HG03060 (cell line): Measurements from ENCODE around the gene CYS1.
"Not testable (repeated sequence)": the region's sequence is repeated elsewhere in the genome, so short reads cannot be mapped to it uniquely, and the experiment has no call there.

ENCODE experiments used
- ATAC-seq: cut with Tn5 transposase; IDR thresholded peaks from one replicate; pipeline ENCODE4 v1.9.1; 2021; ENCODE audit warnings: low read depth, moderate number of reproducible peaks; ENCODE audit not compliant: unreplicated experiment

Gene CYS1

DNA sequence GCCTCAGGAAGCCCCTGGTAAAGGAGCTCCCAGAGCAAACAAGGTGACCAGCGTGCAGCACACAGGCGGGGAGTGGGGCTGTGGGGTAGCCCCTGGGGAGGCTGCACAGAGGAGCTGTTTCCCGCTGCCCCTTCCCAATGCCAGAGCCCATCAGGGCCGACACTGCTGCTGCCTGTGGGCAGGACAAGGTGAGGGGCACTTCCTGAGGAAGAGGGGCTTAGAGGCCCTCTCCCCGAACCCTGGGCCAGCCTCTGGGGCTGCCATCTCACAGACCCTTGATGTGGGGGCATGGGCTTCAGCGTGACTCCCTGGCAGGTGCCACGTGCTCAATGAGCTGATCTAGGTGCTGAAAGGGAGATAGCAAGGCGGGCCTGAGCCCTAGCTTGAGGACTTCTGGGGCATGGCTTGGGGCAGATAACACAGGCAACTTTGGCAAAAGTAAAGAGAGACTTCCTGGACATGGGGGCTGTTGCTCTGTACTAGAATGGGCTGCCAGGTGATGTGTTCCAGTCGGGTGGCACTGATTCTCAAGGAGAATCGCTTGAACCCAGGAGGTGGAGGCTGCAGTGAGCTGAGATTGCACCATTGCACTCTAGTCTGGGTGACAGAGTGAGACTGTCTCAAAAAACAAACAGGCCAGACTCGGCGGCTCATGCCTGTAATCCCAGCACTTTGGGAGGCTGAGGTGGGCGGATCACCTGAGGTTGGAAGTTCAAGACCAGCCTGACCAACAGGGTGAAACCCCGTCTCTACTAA lies 46.8 kb downstream of the CYS1 start:
- no peak for ATAC-seq

DNA sequence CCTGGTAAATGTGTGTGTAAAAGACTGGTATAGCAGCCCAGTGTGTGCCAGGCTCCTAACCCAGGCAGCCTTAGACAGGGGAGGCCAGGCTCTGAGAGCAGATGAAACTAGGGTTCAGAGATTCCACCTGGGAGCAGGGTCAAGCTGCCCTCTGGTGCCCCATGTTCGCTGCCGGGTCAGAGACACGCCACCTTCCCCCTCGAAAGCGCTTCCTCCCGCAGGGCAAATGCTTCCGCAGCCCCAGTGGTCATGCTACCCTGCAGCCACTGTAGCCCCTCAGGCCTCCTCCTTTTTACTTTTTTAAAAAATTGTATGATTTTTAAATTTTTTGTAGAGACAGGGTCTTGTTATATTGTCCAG lies 47.5 kb downstream of the CYS1 start:
- ATAC-seq, result no peak

DNA sequence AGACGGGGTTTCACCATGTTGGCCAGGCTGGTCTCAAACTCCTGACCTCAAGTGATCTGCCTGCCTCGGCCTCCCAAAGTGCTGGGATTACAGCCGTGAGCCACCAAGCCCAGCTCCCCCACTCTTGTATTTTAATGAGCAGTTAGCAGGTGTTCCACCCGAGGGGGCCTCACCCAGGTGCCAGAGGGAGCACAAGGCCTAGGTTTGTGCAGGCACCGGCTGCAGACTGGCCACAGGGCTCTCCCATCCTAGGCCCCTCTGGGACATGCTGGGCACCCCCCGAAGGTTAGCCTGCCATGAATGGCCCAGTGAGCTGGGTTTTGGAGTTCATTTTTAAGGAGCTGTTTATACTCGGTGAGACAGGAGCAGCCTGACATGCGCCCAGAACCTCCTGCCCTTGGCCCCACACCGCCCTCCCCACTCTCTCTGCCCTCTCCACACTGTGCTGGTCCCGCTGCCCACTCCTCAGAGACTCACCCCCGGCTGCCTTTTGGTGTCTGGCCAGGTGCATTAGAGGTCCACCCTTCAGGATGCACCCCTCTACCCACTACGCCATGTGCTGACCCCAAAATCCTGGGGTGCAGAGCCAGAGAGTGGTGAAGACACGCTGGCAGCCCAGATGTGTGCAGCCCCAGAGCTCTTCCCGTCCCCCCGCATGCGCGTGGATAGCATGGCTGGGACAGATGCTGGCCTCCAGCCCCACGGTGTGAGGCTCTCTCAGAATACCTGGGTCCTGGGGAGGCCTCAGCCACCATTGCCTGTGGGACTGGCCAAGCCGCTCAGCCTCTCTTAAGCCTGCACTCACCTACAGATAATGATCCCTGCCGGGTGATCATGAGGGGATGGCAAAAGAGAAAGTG lies 48.1 kb downstream of the CYS1 start:
- no peak for ATAC-seq

DNA sequence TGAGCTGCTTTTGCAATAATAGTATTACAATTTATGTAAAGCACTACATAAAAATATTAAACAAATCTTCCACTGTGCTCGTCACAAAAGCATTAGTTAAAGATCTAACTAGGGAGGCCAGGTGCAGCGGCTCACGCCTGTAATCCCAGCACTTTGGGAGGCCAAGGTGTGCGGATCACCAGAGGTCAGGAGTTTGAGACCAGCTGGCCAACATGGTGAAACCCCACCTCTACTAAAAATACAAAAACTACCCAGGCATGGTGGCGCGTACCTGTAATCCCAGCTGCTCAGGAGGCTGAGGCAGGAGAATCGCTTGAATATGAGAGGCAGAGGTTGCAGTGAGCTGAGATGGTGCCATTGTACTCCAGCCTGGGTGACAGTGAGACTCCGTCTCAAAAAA lies 49.4 kb downstream of the CYS1 start:
- ATAC-seq, result not testable (repeated sequence)

DNA sequence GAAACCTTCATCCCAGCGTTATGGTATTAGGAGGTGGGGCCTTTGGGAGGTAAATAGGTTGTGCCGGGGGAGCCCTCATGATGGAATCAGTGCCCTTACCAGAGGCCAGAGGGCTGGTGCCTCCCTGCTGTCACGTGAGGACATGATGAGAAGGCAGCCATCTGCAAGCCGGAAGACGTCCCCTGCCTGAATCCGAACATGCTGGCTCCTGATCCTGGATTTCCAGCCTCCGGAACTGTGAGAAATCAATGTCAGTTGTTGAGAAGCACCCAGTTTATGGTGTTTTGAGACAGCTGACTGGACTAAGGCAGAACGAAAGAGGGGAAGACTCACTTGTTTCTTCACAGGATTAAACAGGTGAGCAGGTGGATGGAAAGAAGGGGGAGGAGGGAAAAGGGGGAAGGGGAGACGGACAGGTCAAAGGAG lies 49.9 kb downstream of the CYS1 start:
- no peak for ATAC-seq

DNA sequence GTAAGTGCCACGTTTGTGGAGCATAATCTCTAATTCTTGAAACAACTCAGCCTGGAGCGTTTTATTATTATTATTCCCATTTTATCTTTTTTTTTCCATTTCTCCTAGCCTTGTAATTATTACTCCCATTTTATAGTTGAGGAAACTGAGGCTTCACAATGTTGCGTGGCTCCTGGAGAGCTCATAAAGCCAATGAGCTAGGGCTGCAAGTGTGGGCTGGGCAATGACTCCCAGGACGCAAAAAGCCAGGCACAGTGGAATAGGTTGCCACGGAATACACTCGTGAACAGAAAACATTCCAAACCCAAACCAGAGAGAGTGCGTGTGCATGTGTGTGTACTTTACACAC lies 50.4 kb downstream of the CYS1 start:
- ATAC-seq, result no peak

DNA sequence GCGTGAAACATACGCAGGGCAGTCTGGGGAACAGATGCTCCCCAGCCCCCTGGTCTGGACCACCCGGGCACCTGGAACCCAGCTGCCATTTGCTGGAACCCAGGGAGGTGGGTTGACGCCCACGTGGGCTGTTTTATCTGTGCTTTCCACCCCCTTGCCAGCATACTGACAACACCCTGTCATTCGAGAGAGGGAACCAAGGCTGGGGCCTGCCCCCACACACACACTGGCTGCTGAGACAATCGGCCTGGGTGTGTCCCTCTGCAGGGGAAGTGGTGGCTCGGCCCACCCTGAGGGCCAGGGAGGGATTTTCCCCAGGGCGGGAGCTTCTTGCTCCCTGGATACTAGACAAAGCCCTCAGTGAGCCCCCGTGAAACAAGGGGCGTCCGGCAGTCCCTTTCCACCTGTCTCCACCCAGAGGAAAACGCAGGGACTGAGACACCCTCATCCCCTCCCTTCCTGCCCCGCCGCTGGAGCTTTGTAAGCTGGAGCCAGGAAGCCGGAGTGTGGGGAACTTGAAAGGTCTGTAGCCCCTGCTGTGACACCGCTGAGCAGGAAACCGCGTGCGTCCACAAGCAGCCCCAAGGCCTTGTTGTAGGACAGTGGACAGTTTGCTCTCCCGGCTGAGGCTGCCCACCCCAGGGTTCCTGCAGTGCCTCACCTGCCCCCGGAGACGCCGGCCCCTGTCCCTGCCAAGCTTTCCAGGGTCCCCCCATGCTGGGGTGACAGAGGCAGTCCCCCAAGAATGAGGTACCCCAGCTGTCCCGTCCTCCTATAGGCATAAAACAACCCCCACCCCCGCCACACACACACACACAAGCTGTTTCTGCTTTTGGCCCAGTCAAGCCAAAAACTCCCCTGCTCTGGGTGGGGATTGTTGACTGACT lies 51.0 kb downstream of the CYS1 start:
- ATAC-seq, result no peak

DNA sequence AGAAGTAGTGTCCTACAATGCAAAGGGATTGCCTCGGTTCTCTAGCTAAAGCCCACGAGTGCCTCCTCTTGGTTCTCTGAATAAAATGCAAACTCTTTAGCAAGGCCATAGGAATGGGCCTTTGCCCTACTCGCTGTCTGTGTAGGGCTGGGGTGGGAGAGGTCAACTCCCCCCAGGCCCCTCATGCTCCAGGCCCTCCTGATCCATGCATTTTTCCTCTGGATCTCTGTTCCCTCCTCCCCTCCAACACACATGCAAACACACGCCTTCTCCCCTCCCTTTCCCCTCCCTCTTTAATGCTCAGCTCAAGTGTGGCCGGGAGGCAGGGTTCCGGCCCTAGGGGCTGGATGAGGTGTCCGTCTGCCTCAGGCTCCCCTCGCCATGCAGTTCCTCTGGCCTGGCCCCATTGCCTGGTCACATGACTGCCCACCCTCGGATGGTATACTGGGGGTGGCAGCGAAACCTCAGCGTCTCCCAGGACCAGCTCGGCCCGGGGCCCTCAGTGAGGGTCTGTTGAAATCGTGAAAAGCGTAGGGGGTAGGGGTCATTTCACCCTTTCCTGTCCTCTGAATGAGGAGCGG lies 51.7 kb downstream of the CYS1 start:
- no peak for ATAC-seq

DNA sequence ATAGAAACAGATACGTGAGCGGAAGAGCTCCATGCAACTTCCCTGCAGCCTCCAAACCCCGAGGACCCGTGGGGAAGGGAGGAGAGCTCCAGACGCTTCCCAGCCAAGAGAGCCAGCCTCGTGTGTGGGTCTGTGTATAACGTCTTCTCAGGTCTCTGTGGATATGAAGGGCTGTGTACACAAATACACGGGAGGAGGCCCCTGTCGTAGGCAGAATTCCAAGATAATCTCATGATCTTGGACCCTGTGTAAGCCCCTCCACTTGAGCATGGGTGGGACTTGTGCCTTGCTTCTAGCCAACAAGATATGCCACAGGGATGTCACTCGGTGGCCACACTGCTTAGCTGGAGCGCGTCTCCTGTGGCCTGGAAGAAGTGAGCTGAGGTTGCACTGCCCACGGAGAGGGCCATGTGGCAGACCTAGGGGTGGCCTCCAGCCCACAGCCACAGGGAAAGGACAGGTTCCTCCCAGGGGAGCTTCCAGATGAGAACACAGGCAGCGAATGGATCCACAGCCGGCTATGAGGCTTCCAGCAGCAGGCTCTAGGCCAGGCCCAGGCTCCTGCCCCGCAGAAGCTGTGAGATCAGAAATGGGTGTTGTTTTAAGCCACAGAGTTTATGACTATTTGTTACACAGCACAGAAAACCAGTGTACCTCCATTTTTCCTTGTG lies 52.4 kb downstream of the CYS1 start:
- no peak for ATAC-seq

DNA sequence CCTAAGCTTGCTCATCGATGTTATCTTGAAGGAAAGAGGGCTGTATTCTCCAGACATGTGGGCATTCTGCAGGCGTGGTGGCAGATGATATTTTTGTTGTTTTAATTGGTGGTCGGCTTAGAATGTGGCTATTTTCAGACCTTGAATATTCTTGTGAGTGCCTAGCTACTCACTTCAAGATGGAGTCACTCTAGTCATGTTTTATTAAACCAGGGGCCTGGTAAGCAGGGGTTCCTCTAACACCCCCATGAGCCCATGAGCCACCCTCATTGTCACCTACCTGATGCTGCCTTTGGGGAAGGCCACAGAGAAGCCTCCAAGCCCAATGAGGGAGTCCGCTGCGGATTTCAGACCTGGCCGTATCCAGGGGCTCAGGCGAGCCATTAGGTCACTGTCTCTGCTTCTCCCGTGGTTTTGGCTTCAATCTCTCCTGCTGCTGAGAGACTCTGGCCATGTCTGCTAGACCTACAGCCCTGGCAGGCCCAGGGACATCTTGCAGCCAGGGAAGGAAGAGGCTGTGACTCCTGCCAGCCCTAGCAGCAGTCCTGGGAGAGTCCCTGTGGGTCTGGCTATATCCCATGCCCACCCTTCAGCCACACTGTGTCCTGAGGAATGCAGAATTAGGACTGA lies 53.2 kb downstream of the CYS1 start:
- ATAC-seq, result no peak

DNA sequence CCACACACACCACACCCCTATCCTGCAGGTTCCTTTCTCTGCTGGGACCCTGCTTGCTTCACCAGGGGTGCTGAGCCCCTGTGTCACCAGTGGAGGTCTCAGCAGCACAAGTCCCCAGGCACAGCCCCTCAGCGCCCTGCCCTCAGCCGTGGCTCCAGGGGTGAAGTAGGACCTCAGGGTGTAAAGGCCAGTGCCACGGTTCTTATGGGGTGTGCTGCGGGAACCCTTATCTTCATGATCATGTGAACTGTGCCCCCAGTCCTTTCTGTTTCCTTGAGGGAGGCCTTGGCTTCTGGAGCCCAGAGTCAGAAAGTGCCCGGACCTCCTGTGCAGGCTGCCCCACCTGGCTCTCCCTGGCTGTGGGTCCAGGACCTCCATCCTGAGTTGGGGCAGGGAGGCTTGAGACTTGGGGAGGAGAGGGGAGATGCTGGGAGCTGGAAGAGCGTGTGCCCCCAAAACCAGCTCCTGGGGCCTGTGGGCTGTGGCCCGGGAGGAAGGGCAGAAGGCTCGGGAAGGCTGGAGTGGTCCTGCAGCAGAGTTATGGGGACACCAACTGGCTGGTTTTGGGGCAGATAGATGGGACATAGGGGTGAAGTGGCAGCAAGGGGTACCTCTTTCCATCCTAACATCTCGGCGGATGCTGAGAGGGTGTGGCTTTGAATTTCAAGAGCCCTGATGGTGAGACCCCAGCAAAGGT lies 57.1 kb downstream of the CYS1 start:
- ATAC-seq, result no peak

DNA sequence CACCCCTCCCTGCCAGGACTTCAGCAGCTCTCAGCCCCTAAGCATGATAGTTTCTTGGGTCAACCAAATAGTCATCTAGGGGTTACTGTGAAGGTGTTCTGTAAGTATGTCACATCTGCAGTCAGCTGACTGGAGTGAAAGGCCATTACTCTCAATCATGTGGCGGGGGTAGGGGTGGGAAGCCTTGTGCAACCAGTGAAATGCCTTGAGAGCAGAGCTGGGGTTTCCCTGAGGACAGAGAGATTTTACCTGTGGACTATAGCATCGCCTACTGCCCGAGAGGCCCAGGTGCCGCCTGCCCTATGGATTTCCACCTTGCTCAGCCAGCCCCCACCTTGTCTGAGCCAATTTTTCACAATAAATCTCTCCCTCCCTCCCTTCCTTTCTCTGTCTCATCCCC lies 57.8 kb downstream of the CYS1 start:
- no peak for ATAC-seq

DNA sequence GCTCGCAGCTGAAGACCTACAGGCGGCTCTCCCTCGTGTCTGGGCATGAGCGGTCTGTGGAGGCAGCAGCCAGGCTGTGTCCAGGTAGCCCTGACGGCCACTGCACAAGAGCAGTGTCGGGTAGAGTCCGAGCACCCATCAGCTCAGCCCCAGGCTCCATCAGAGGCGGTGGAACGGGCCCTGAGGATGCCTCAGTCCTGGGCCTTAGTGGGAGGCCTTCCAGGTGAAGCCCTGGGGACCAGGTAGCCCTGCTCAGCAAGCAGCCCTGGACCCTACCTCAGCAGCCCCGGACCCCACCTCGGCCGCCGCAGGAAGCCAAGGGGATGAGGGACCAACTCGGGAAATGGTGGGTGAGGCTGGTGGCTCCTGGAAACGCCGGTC lies 58.2 kb downstream of the CYS1 start:
- no peak for ATAC-seq

DNA sequence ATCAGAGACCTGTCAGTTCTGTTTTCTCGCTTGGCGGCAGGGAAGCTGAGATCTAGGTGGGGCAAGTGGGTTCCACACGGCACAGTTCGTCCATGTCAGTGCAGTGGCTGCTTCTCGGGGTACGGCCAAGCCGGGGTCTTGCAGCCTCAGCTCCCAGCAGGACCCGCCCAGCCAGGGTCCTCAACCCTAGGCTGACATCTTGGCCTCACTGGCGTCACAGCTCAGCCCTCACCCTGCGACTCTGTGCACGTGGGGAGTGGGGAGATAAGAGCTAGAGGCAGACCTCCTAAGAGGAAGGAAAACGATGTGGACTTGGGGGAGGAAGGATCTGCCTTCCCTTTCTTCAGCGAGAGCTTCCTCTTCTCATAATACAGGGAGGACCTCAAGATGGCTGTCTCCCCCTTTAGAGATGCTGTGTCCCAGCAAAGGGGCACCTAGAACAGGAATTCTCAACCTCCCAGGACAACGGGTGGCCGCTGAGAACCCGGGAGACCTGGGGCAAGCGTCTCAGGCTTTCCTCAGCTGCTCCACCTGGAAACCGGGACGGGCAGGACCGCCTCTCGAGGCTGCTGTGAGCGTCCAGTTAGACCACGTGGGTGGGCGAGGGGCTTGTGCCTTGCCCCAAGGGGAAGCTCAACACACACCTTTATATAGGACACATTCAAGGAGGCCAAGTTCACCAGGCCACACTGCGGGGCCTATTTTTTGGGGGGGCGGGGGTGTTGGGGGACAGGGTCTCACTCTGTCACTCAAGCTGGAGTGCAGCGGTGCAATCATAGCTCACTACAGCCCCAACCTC lies 60.4 kb downstream of the CYS1 start:
- ATAC-seq, result no peak

DNA sequence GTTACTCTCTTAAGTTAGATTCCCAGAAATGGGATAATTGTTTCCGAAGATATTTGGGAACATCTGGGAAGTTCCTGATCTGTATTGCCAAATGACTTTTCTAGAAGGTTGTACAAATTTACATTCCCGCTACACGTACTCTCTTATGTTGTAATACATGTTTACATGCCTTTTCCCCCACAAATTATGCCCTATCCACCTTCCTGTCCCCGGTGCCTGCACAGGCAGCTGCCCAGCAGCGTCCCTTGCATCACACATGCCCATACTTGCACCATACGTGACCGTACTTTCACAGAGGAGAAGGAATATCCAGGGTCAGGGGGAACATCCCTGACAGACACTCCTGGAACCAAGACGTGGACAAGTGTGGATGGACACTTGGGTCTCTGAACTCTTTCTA lies 61.0 kb downstream of the CYS1 start:
- no peak for ATAC-seq

DNA sequence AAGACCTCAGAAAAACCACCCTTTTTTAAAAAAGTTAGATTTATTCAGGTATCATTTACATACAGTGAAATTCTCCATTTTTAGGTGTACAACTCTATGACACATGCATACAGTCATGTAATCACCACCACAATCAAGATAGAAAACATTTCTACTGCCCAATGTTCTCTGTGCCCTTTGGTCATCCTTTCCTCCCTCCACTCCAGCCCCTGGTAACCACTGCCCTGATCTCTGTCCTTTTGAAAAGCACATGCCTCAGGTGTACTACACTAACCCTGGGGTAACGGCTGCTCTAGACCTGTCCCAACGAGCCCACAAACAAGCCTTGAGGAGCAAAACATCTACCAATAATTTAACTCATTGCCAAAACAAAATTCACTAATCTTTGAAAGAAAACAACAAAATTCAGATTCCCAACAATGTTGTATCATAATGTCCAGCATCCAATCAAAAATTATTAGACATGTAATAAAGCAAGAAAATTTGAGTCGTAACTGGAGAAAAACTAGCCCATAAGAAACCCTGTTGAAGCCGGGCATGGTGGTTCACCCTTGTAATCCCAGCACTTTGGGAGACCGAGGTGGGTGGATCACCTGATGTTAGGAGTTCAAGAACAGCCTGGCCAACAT lies 62.8 kb downstream of the CYS1 start:
- no peak for ATAC-seq

DNA sequence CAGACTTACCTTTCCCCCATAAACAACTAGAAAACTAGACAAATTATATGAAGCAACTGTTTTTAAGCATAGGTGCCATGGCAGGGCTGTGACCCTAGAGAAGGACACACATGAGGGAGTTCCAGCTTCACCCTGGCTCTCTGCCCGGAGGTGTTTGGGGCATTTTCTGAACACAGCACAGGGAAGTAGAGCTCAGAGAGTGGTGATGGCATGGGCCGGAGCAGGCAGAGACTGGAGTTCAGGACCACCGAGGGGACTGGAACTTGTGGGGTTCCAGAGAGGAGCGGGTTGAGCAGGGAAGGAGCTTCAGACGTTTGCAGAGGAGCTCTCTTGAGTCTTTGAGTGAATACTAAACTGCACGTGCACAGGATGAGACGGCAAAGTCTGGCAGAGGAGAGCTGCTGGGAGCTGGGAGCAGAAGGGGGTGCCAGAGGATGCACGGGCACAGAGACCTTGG lies 63.4 kb downstream of the CYS1 start:
- no peak for ATAC-seq
